ENCODE data around the gene SLC14A1. TPM values are rescaled to one million over a fixed set of nuclear protein-coding genes. Genes with fewer than 3 reads are reported as not detected.

Gene SLC14A1
- total and polyA plus RNA-seq, 2 experiments from 2014 or later: 0.21 to 0.53 TPM

- TF ChIP-seq ZNF462 (CRISPR knock-in tag; IDR thresholded peaks at IDR 0.05) (no peak), ZNF331 (CRISPR knock-in tag; IDR thresholded peaks at IDR 0.05; ENCODE audit: low read depth) (no peak), STAT1 (IDR thresholded peaks at IDR 0.05; ENCODE audit: unreplicated experiment) (no peak), CREB1 (CRISPR knock-in tag; IDR thresholded peaks at IDR 0.05; ENCODE audit: low read depth) (no peak)
These were observed 1.4 kb downstream of the SLC14A1 start (continued) for GRCh38 chr18:45725336-45725735.

GRCh38 chr18:45726603-45727002, 2.6 kb downstream of the SLC14A1 start:
- DNase-seq (ENCODE audit: low spot score) (no peak), ATAC-seq (no peak)
- H3K36me3 ChIP-seq (ENCODE audit: insufficient read depth): no peaks in the 10 kb centered on the region
- peaks cover 21% of the 10 kb centered on the region; the same call in 2 of the 3 replicates for H3K4me1 Mint-ChIP-seq
- H2AFZ ChIP-seq: peak overlapping the region; percentile 72
- H3K27ac ChIP-seq (ENCODE audit: low read depth): no peak overlapping the region
- no peaks in the 10 kb centered on the region for H3K27me3 ChIP-seq (ENCODE audit: insufficient read depth)
- no peaks in the 10 kb centered on the region for H3K36me3 Mint-ChIP-seq (ENCODE audit: low read depth)
- peaks cover 7% of the 10 kb centered on the region for H3K27me3 Mint-ChIP-seq (ENCODE audit: insufficient read depth, low read depth, poor library complexity)
- H3K4me3 Mint-ChIP-seq: no peak overlapping the region
- no peaks in the 10 kb centered on the region for H3K4me1 ChIP-seq (ENCODE audit: insufficient read depth)
- peaks cover 17% of the 10 kb centered on the region for H3K9me2 ChIP-seq (ENCODE audit: insufficient read depth)
- no peaks in the 10 kb centered on the region for H3K9me3 Mint-ChIP-seq
- H3K4me2 ChIP-seq: no peak overlapping the region
- peak overlapping the region; percentile 50; the same call in 1 of the 2 replicates for H3K27ac Mint-ChIP-seq
- H3K79me2 ChIP-seq (replicated peaks; ENCODE audit: insufficient read depth): no peaks in the 10 kb centered on the region
- H3F3A ChIP-seq (replicated peaks; ENCODE audit: low read depth): no peaks in the 10 kb centered on the region
- no peak overlapping the region for H3K4me3 ChIP-seq
- H4K20me1 ChIP-seq (replicated peaks; ENCODE audit: insufficient read depth): no peaks in the 10 kb centered on the region
- no peak for TF ChIP-seq CTCF (conservative IDR thresholded peaks at IDR 0.05; ENCODE audit: low read depth in 2 of 2)
- no peak for TF ChIP-seq JUNB (IDR thresholded peaks at IDR 0.05; ENCODE audit: unreplicated experiment)
- no peak for TF ChIP-seq STAT1 (IDR thresholded peaks at IDR 0.05; ENCODE audit: unreplicated experiment)
- no peak for TF ChIP-seq ZNF114 (CRISPR knock-in tag; IDR thresholded peaks at IDR 0.05)
- TF ChIP-seq EZH2 (IDR thresholded peaks at IDR 0.05; ENCODE audit: low read depth, unreplicated experiment): no peak
- TF ChIP-seq ZNF462 (CRISPR knock-in tag; IDR thresholded peaks at IDR 0.05): no peak

All from GM23338 (cell line).